Stimulated activated CD4-positive, alpha-beta T cell treated with anti-CD3 and anti-CD28 coated beads, TNF-alpha, amount 100 ng/mL, for 4 hours (primary cell): ENCODE data around the gene TSPAN18.
A peak's percentile ranks its signal among the peaks of the same experiment; 100 is the strongest.

ENCODE experiments used
- DNase-seq, 3 experiments: peaks; one replicate each; pipeline ENCODE4 v3.0.0-alpha.2; 2020; ENCODE audit warnings: low read depth in 3 of 3

Gene TSPAN18

DNA sequence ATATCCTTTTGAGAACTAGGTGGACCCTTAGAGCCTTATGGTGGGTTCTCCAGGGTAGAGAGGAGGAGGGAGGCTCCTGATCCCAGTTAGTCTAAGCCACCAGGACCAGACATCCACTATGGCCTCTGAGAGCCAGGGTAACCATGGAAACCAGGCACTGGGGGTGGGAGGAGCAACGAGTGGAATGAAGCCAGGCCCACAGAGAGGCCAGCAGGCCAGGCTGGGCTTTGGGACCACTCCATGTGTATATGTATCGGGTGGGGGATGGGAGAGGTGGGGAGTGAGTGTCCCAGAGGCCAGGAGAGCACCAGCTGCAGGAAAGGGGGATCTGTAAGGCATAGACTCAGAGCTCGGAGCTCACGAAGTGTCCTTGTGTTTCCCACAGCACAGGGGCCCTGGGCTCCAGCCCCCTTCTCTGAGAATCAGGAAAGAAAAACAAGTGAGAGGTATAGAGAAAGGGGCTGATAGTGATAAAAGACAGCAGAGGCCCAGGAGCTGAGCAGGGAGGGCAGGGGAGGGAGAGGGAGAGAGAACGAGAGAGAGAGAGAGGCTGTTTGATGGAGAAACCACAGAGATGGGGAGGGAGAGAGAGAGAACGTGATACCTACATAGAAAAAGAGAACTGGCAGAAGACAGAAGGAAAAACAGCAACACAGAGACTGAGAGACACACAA lies 15.5 kb upstream of the TSPAN18 start:
- DNase-seq, result no peak

DNA sequence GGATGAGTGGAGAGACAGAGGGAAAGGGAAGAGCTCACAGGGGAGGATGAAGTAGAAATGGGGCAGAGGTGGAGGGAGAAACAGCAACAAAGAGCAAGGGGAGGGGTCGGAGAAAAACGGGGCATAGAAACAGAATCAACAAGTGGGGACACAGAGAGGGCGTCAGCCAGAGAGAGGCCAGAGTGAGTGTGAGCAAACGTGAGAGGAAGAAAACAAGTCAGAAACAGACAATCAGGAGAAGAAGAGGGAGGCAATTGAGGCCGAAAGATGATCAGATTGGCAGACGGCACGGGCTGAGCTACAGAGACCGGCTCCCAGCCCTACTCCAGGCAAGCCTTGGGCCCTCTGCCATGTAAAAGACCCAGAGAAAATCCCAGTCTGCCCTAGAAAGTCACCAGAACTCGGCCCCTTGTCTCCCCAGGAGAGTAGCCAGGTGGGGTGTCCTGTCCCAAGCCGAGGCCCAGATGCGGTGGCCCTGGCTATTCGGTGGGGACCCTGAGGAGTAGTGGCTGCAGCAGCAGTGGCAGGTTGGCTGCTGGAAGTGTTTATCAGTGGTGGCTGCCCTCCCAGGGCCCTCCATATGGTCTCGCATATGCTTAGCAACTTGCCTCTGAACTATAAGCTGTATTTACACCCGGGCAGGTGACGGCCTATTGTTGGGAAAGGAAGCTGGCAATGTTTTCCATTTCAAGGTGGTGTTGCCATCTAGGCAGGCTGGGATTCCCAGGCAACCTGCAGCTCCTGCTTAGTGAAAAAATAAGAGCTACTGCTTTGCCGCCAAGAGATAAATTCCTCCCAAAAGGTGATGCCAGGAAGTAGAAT lies 14.8 kb upstream of the TSPAN18 start:
- DNase-seq, result no peak

DNA sequence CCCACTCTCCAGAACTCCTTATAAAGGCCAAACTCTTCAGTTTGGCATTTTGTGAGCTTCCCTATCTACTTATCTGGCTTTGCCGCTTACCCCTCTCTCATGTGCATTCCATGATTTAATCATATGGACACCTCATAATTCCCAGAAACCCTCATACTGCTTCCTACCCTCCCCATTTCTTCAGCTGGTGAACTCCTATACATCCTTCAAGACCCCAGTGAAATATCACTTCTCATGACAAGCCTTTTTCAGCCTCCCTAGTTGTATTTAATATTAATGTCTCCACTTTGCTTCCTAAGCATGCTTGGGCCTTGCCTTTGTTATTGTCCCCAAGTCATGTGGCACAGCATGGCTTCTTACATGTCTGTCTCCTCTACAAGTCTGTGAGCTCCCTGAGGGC lies 13.7 kb upstream of the TSPAN18 start:
- no peak for DNase-seq

DNA sequence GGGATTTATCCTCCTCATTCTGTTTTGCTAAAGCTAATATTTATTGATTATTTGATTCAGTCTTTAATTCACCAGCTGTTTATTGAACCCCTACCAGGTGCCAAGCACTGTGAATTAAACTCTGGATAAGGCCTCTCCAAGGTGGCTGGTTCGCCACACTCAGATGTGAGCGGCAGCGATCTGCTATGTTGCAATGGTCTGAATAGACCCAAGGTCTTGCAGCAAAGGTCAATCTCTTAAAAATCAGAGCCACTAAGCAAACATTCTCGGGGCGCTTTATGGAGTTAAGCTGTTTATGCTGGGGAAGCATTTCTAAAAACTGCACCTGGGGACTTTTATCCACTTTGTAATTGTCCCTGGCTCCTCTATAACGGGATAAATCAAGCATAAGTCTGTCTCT lies 10.5 kb upstream of the TSPAN18 start:
- no peak for DNase-seq

DNA sequence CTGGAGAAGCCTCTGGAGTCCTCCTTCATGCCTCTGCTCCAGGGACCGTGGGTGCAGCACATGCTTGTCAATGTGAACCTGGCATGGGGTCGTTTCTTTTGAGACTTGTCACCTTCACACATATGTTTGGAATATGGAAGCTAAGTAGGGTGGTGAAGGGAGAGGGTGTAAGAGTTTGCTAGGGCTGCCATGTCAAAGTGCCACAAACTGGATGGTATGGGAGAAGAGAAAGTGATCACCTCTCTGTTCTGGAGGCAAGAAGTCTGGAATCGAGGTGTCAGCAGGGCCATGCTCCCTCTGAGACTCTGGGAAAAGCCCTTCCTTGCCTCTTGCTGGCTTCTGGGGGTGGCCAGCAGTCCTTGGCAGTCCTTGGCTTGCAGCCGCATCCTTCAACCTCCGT lies 8.7 kb upstream of the TSPAN18 start:
- DNase-seq, result no peak

DNA sequence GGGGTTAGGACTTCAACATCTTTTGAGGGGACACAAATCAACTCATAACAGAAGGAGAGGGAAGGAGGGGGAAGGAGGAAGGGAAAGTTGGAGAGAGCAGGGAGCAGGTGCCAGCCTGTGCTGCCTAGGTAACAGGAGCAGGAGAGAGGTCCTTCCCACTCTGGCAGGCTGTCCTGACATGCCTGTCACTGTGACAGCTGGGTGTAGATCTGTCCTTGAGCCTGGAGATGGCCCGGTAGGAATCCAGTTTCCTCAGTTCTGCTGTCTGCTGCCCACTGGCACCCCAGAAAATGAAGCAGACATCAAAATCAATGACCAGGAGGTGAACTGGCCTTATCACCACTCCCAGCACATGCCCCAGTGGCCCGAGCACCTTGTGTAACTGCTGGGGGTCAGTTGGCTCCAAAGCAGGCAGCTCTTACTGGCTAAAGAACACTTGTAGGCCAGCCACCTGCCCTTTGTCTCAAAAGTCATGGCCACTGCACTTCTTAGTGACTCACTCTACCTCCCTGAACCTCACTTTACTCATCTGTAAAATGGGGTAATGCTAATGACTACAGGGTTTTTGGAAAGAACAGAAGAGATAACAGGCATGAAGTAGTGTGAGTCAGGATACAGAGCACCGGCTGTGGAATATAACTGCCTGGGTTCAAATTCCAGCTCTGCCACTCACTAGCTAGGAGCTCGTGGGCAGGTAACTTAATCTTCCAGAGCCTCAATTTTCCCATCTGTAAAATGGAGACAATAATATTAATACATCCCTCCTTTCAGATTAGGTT lies 8.0 kb upstream of the TSPAN18 start:
- DNase-seq, result no peak

DNA sequence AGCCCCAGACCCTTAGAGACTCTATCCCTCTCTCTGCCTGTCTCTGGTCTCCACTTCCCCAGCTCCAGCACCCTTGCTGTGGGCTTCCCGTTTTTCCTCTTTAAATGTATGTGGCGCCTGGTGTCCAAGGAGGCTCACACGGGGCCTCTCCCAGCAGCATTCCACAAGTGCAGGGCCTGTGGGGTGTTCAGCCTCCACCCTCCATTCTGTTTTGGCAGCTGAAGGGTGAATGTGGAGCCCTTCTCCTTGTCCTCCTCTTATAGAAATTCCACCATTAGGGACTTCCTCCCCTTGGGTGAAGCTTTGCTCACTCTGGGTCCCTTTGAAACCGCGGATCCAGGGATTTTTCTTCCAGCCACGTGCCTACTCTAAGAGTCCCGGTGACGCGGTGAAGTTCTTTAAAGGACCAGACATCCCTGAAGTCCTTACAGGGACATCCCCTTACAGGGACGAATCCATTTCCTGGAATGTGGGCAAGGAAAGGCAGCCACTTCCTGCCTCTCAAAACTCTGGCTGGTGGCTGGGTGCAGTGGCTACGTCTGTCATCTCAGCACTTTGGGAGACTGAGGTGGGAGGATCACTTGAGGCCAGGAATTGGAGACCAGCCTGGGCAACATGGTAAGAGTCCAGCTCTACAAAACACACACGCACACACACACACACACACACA lies 1.6 kb upstream of the TSPAN18 start:
- no peak for DNase-seq

DNA sequence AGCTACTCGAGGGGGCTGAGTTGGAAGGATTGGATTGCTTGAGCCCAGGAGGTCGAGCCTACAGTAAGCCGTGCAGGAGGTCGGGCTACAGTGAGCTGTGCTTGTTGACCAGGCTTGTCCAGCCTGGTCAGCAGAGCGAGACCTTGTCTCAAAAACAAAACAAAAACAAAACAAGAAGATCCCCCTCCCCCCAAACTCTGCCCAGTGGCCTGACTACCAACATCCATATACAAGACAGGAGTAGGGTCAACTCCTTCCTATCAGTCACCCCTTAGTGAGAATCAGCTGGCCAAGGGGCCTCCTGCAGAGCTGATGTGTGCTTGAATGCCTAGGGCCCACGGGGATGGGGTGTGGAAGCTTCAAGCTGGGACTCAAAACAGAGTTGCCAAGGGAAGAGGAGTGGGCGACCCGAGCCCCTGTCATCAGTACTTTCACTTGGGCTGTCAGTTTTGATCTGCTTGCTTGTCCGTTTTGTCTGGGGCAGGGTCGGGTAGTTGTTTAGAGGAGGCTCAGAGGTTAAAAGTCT lies 942 bp upstream of the TSPAN18 start:
- DNase-seq, result no peak

DNA sequence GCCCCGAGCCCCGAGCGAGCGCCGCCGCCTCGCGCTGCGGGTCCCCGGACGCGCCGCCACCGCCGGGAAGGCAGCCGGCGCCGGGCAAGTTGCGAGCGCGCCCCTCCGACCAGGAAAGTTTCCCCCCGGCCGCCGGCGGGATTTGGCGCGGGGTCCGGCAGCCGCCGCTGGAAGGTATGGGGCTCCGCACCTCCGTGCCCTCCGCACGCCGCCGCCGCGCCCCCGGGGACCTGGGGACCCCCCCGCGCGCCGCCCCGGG lies 281 bp downstream of the TSPAN18 start:
- no peak for DNase-seq

DNA sequence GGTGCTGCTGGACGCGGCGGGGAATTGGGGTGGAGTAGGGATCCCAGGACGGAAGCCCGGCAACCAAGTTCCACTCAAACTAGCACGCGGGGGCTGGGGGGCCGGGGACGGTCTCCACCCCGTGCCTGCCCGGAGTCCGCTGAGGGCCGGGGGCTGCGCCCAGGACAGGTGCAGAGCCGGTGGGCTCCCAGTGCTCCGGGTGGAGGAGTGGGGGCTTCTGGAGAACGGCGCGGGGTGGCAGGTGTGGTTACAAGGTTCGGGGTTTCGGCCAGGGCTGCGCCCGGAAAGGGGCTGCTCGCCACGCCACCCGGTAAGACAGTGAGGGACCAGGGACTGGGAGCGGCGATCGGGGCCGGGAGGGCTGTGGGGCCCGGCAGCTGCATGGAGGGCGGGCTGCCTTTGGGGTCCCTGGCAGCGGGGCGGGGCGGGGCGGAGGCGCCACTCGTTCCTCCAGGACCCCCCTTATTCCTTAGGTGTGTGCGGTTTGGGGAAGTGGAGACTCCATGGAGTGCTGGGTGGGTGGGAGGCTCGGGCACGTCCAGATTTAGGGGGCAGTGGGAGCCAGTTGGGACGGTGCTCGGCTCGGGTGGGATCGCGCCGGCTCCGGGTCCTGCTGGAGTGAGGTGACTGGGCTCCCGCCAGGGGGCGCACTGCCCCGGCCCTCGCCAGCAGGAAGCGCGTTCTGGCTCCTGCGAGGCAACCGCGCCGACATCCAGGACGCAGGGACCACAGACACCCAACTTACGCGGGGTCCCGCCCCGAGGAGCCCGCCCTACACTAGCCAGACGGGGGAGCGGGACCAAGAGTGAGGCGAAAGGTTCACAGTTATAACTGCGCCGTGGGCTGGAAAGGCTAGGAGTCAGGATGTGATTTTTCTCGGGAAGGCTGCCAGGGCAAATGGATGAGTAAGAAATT lies 868 bp downstream of the TSPAN18 start:
- peak; percentile 60 to 73 (median 64) for DNase-seq

DNA sequence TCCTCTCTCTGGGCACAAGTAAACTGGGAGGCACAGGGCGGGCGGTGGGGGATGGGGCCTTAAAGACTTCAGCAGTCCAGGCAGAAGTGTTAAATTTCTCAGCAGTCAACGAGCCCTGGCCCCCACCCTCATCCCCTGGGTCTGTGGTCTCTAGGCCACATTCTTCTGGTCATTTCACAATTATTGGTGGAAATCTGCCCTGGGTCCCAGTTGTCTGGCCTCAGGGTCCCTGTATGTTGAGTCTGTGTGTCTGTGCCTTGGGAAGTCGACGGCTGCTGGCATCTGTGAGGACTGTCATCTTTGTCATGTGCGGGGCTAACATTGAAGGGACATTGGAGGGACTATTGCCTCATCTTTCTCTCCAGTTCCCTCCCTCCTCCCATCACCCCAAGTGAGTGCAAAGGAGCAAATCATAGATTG lies 1.7 kb downstream of the TSPAN18 start:
- DNase-seq, result no peak

DNA sequence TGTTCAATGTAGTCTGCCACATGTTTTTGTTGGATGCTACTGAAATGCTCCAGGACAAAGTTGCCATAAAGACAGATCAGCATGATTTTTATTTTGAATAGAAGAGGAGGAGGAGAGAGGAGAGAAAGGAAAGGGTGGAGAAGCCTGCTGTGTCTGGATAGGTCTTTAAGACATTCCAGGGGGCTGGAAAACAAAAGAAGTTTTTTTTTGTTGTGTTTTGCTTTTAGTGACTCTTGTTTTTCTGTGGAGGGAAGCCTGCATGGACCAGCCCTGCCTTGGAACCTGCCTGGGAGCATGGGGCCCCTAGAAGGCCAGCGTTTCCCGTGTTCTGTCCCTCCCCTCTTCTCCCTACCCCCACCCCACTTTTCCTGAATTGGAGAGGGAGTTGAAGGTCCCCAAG lies 2.3 kb downstream of the TSPAN18 start:
- DNase-seq, result no peak

DNA sequence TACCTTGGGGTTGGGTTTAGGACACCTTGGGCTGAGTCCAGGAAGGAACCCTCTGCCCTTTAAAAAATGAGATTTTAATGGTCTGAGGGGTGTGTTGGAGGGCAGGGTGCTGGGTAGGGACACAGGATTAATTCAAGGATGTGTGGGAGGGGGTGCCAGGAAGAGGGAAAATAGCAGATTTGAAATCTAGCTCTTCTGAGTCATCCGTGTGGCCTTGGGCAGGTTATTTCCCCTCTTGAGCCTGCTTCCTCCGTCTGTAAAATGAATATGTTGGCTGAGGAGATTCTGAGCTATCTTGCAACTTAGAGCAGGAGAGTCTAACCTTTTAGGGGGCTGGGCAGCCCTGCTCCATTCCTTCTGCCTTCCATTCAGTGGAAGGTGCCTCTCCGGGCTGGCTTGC lies 3.0 kb downstream of the TSPAN18 start:
- DNase-seq, result no peak

DNA sequence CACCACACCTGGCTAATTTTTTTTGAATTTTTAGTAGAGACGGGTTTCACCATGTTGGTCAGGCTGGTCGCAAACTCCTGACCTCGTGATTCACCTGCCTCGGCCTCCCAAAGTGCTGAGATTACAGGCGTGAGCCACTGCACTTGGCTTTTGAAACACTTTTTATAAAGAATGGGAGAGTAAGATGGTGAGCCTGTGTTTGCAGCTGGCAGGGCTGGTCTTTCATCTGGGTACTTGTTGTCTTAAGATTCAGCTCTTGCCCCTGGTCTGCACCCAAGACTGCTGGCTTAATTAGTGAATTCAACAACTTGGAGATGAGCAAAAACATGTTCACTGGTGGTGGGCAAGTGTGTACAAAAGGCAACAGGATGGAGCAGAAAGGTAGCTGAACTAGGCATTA lies 4.0 kb downstream of the TSPAN18 start:
- no peak for DNase-seq

DNA sequence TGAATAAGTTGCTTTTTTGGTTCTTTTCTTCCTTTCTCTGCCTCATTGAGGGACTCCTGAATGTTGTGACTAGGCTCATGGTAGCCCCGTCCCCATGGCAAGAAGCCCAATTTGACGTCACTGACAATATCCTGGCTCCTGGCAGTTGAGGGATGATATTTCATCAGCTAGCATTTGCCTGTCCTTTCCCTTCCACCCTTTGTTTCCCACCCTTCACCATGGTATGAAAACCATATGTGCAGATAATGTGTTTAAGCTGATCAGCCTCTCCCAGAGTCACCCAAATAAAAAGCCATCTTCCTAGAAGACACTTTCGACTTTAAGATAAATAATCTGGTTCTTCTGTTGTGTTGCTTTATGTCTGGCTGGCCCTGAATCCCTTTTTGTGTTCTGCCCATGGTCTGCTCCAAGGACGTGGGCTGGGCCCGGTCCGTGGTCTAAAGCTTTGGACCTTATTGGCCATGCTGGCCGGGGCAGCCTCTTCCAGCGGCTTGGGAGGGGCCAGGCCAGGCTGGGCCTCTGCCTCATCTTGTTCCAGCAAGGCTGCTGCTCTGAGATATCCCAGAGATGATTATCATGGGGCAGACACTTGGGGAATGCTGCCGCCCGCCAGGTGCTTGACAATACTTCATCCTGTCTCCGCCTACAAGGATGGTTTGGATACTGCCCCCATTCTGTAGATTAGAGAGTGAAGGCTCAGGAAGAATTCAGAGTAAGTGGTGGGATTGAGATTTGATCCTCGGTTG lies 5.1 kb downstream of the TSPAN18 start:
- DNase-seq, result no peak

DNA sequence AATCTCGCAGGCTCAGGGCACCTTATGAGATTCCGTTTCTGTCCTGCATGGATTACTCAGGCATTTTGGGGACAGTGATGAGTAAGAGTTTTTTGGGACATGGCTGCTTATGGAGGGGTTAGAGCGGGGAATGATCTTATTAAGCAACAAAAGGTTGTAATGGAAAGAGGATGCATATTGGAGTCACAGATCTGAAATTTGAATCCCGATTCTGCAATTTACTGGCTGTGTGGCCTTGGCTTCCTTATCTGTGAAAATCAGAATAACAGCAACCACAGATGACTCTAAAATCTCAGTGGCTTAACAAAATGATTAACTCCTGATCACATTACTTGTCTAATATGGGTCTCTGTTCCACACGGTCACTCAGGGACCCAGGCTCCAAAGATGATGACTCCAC lies 5.8 kb downstream of the TSPAN18 start:
- DNase-seq, result no peak

DNA sequence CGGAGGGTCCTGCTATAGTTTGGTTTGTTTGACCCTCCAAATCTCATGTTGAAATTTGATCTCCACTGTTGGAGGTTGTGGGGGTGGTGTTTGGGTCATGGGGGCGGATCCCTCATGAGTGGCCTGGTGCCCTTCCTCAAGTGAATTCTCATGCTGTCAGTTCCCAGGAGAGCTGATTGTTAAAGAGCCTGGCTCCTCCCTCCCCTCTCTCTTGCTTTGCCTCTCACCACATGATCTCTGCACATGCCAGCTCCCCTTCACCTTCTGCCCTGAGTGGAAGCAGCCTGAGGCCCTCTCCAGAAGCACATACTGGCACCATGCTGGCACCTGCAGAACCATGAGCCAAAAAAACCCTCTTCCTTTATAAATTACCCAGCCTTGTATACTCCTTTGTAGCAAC lies 7.1 kb downstream of the TSPAN18 start:
- no peak for DNase-seq

DNA sequence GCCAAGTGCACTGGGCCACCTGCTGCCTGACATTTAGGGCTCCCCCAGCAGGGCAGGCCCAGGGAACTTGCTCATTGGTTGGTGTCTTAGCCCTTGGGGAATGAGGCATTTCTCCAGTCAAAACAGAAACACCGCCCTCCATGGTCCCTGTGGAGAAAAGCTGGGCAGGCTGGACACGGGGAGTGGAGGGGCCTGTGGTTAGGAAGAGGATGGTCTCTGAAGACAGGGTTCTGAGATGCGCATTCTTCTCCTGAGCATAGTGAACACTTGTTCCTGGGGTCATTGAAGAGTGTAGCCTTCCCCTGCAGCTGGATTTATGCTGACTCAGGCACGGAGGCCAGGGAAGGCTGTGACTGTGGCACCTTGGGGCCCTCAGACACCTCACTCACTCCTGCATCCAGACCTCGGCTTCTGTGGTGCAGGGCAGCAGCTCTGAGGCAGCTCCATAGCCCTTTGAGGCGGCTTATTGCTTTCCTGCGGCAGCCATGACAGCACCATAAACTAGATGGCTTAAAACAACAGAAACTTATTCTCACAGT lies 8.2 kb downstream of the TSPAN18 start:
- no peak for DNase-seq

DNA sequence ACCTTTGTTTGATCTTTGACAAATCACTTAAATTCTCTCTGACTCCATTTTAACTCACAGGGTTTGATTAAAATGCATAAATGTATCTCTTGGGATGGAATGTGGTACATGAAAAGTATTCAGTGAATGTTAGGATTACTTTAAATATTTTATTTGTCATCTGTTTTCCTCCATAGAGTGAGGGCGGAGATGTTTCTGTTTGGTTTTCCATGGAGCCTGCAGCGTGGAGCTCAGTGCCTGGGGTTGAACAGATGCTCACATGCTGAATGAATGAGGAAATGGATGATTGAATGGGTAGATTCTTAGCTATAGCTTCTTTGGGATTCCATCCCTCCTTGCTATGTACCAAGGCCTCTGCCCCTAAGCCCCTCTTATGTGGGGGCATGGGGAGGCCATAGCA lies 10.0 kb downstream of the TSPAN18 start:
- DNase-seq, result no peak
